Astrocyte (in vitro differentiated cells and primary cell): Measurements from ENCODE around the gene HLA-A. TPM values are rescaled to one million over a fixed set of nuclear protein-coding genes. Genes with fewer than 3 reads are reported as not detected.

Experiments used
- DNase-seq: peaks from one replicate; pipeline ENCODE4 v3.0.0-alpha.2; 2010; ENCODE audit warnings: low read depth
- FAIRE-seq: peaks from 2 replicates; lab custom pipeline; 2011; peaks lifted over from hg19 to GRCh38; lab: Jason Lieb, UNC
- H2AFZ ChIP-seq: 2 replicates; pipeline ENCODE4 v1.6.0; 2012; ENCODE audit warnings: low read depth, low read length, inconsistent platforms
- H3K27ac ChIP-seq: 2 replicates; pipeline ENCODE4 v1.5.1; 2011; ENCODE audit warnings: low read depth, low read length, inconsistent platforms
- H3K27me3 ChIP-seq: 2 replicates; pipeline ENCODE4 v1.6.0; 2011; ENCODE audit warnings: low read length, inconsistent platforms; ENCODE audit not compliant: insufficient read depth
- H3K36me3 ChIP-seq: 2 replicates; pipeline ENCODE4 v1.5.1; 2011; ENCODE audit warnings: low read length, inconsistent platforms; ENCODE audit not compliant: insufficient read depth
- H3K4me1 ChIP-seq: 2 replicates; pipeline ENCODE4 v1.5.1; 2011; ENCODE audit warnings: low read length, inconsistent platforms; ENCODE audit not compliant: insufficient read depth
- H3K4me2 ChIP-seq: 2 replicates; pipeline ENCODE4 v1.6.0; 2012; ENCODE audit warnings: low read length, inconsistent platforms
- H3K4me3 ChIP-seq: 2 replicates; pipeline ENCODE4 v1.5.1; 2011; ENCODE audit warnings: low read depth, mild to moderate bottlenecking, low read length, inconsistent platforms; ENCODE audit not compliant: insufficient read depth
- H3K79me2 ChIP-seq: 2 replicates; pipeline ENCODE4 v1.6.0; 2012; ENCODE audit warnings: mild to moderate bottlenecking, low read length, inconsistent platforms; ENCODE audit not compliant: insufficient read depth
- H3K9ac ChIP-seq: 2 replicates; pipeline ENCODE4 v1.6.0; 2012; ENCODE audit warnings: mild to moderate bottlenecking, low read length, inconsistent platforms
- H3K9me3 ChIP-seq: 2 replicates; pipeline ENCODE4 v1.5.1; 2012; ENCODE audit warnings: low read depth, mild to moderate bottlenecking, low read length, inconsistent platforms; ENCODE audit not compliant: insufficient read depth
- H4K20me1 ChIP-seq: 2 replicates; pipeline ENCODE4 v1.6.0; 2012; ENCODE audit warnings: low read length, inconsistent platforms; ENCODE audit not compliant: insufficient read depth
- H3K27ac Mint-ChIP-seq: one replicate; pipeline ENCODE4 v1.8.0; 2021; ENCODE audit warnings: mild to moderate bottlenecking, mixed read lengths; ENCODE audit not compliant: unreplicated experiment
- H3K27me3 Mint-ChIP-seq: one replicate; pipeline ENCODE4 v1.8.0; 2021; ENCODE audit warnings: low read depth, mixed read lengths; ENCODE audit not compliant: unreplicated experiment
- H3K36me3 Mint-ChIP-seq: one replicate; pipeline ENCODE4 v1.8.0; 2021; ENCODE audit warnings: low read depth, mixed read lengths; ENCODE audit not compliant: unreplicated experiment
- H3K4me1 Mint-ChIP-seq: one replicate; pipeline ENCODE4 v1.8.0; 2021; ENCODE audit warnings: low read depth, mixed read lengths; ENCODE audit not compliant: unreplicated experiment
- H3K4me3 Mint-ChIP-seq: one replicate; pipeline ENCODE4 v1.8.0; 2021; ENCODE audit warnings: mild to moderate bottlenecking, moderate library complexity, mixed read lengths; ENCODE audit not compliant: unreplicated experiment
- H3K9me3 Mint-ChIP-seq: one replicate; pipeline ENCODE4 v1.8.0; 2021; ENCODE audit warnings: mild to moderate bottlenecking, mixed read lengths; ENCODE audit not compliant: unreplicated experiment
- CTCF ChIP-seq: IDR thresholded peaks from 2 replicates; pipeline ENCODE4 v1.5.1; 2011; ENCODE audit warnings: low read depth, mild to moderate bottlenecking, inconsistent platforms, low read length, moderate library complexity; ENCODE audit not compliant: insufficient read depth
- EZH2 ChIP-seq: IDR thresholded peaks from 2 replicates; pipeline ENCODE4 v1.6.1; 2012; ENCODE audit warnings: mild to moderate bottlenecking, low read length, inconsistent platforms; ENCODE audit not compliant: insufficient read depth
- total RNA-seq: library from RNA; stranded (reverse); gene quantifications from 2 replicates; pipeline ENCODE4 v1.2.1, GENCODE V29; 2021

HLA-A gene
- total RNA-seq, 1 donor from 2014 or later = 327 TPM

- Mint-ChIP-seq H3K4me1 (no peaks in the 10 kb centered on the region), H3K9me3 (peaks cover 6% of the 10 kb centered on the region), H3K4me3 (no peak overlapping the region), H3K27ac (no peak overlapping the region), H3K36me3 (peaks cover 28% of the 10 kb centered on the region), H3K27me3 (peaks cover 16% of the 10 kb centered on the region)
- Histone ChIP-seq H3K79me2 (peaks cover 4% of the 10 kb centered on the region), H3K9ac (no peak overlapping the region), H3K27me3 (no peaks in the 10 kb centered on the region), H3K4me3 (no peak overlapping the region), H2AFZ (no peak overlapping the region), H3K36me3 (peaks cover 3% of the 10 kb centered on the region), H3K9me3 (no peaks in the 10 kb centered on the region), H3K27ac (no peak overlapping the region), H4K20me1 (peaks cover 10% of the 10 kb centered on the region), H3K4me1 (peaks cover 4% of the 10 kb centered on the region), H3K4me2 (no peak overlapping the region)
- TF ChIP-seq CTCF = no peak
- DNase-seq (no peak), FAIRE-seq (no peak)
These were observed 5.9 kb downstream of the HLA-A start for GRCh38 chr6:29948277-29948676.

- DNase-seq (no peak), FAIRE-seq (no peak)
- Mint-ChIP-seq H3K27ac (no peak overlapping the region), H3K36me3 (peaks cover 23% of the 10 kb centered on the region), H3K9me3 (peaks cover 6% of the 10 kb centered on the region), H3K4me1 (no peaks in the 10 kb centered on the region), H3K27me3 (peaks cover 16% of the 10 kb centered on the region), H3K4me3 (no peak overlapping the region)
- Histone ChIP-seq H3K27ac (no peak overlapping the region), H3K27me3 (no peaks in the 10 kb centered on the region), H3K9me3 (no peaks in the 10 kb centered on the region), H3K4me2 (no peak overlapping the region), H3K4me3 (no peak overlapping the region), H3K9ac (no peak overlapping the region), H3K79me2 (no peaks in the 10 kb centered on the region), H4K20me1 (peaks cover 10% of the 10 kb centered on the region), H3K4me1 (no peaks in the 10 kb centered on the region), H2AFZ (no peak overlapping the region), H3K36me3 (peaks cover 3% of the 10 kb centered on the region)
- TF ChIP-seq EZH2 (no peak), CTCF (no peak)
These were observed 7.6 kb downstream of the HLA-A start for GRCh38 chr6:29949934-29950333.

- H3K4me3 ChIP-seq = no peak overlapping the region
- H4K20me1 ChIP-seq = no peaks in the 10 kb centered on the region
- H3K9ac ChIP-seq = no peak overlapping the region
- H3K79me2 ChIP-seq = no peaks in the 10 kb centered on the region
- Mint-ChIP-seq H3K36me3 (peaks cover 11% of the 10 kb centered on the region), H3K4me1 (no peaks in the 10 kb centered on the region), H3K4me3 (no peak overlapping the region), H3K27me3 (peaks cover 19% of the 10 kb centered on the region), H3K27ac (no peak overlapping the region), H3K9me3 (peaks cover 6% of the 10 kb centered on the region)
- FAIRE-seq (no peak), DNase-seq (no peak)
- TF ChIP-seq EZH2 = no peak
- no peak for TF ChIP-seq CTCF
- H3K4me2 ChIP-seq = no peak overlapping the region
- no peaks in the 10 kb centered on the region for H3K4me1 ChIP-seq
- H3K9me3 ChIP-seq = no peaks in the 10 kb centered on the region
- no peaks in the 10 kb centered on the region for H3K36me3 ChIP-seq
- no peaks in the 10 kb centered on the region for H3K27me3 ChIP-seq
- no peak overlapping the region for H3K27ac ChIP-seq
- H2AFZ ChIP-seq = no peak overlapping the region
These were observed 9.6 kb downstream of the HLA-A start for GRCh38 chr6:29951882-29952281.
